GM20000 (cell line): ENCODE results near the gene ACER1.

Experiments used
- DNase-seq: peaks from one replicate; pipeline ENCODE4 v3.0.0; 2012; ENCODE audit warnings: low spot score
- TF ChIP-seq, protein P1 (sequence below): IDR thresholded peaks from 2 replicates; pipeline ENCODE4 v1.5.1; 2012; ENCODE audit warnings: mild to moderate bottlenecking, control low read depth; ENCODE audit errors: extremely low read depth, missing control alignments

The ACER1 gene

DNA sequence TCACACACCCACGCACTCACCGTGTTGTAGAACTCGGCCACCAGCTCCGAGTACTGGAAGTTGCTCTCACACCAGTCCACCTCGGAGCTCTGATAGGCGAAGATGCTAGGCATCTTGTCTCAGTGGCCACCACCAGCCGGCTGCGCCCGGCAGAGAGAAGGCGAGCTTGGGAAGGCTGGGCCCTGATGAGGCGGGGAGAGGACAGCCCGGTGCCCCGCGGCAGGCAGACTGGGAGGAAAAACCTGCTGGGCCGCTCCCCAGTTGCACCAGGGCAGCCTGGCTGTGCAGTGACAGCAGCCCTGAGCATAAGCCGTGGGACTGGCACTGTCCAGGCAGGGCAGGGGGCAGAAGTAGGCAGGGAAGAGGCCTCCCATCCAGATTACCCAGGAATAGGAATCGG lies at the start of gene ACER1:
ACER1 (minus strand) TSS at position 174 of the 400 bp plus-strand sequence; CDS start at position 113, 61 bp downstream.
- TF ChIP-seq, protein P1, sequence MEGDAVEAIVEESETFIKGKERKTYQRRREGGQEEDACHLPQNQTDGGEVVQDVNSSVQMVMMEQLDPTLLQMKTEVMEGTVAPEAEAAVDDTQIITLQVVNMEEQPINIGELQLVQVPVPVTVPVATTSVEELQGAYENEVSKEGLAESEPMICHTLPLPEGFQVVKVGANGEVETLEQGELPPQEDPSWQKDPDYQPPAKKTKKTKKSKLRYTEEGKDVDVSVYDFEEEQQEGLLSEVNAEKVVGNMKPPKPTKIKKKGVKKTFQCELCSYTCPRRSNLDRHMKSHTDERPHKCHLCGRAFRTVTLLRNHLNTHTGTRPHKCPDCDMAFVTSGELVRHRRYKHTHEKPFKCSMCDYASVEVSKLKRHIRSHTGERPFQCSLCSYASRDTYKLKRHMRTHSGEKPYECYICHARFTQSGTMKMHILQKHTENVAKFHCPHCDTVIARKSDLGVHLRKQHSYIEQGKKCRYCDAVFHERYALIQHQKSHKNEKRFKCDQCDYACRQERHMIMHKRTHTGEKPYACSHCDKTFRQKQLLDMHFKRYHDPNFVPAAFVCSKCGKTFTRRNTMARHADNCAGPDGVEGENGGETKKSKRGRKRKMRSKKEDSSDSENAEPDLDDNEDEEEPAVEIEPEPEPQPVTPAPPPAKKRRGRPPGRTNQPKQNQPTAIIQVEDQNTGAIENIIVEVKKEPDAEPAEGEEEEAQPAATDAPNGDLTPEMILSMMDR, result no peak
- no peak for DNase-seq

GRCh38 chr19:6383188-6383587 lies 49.8 kb upstream of the ACER1 start:
- TF ChIP-seq, protein P1, result no peak
- no peak for DNase-seq

GRCh38 chr19:6381030-6381750 lies 47.8 kb upstream of the ACER1 start:
- DNase-seq, result no peak
- TF ChIP-seq, protein P1, result no peak

GRCh38 chr19:6379744-6380143 lies 46.3 kb upstream of the ACER1 start:
- TF ChIP-seq, protein P1, result no peak
- DNase-seq, result no peak

DNA sequence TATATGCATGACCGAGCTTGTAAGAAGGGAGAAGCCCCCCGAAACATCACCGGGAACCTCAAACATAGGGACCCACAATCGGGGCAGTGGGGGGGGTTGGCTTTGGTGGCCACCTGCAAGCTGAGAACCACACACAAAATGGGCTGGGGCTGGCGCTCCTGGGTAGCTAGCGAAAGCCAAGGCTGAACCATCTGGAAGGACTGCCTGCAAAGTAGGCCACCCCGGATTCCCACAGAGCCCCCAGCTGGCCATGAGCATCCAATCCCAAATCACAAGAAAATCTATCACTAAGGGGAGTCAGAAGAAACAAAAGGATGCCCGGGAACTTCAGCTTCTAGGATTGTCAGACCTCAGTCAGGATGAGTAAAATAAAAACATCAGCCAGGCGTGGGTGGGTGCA lies 45.1 kb upstream of the ACER1 start:
- DNase-seq, result no peak
- TF ChIP-seq, protein P1, result no peak

GRCh38 chr19:6378041-6378440 lies 44.6 kb upstream of the ACER1 start:
- TF ChIP-seq, protein P1, result no peak
- no peak for DNase-seq

DNA sequence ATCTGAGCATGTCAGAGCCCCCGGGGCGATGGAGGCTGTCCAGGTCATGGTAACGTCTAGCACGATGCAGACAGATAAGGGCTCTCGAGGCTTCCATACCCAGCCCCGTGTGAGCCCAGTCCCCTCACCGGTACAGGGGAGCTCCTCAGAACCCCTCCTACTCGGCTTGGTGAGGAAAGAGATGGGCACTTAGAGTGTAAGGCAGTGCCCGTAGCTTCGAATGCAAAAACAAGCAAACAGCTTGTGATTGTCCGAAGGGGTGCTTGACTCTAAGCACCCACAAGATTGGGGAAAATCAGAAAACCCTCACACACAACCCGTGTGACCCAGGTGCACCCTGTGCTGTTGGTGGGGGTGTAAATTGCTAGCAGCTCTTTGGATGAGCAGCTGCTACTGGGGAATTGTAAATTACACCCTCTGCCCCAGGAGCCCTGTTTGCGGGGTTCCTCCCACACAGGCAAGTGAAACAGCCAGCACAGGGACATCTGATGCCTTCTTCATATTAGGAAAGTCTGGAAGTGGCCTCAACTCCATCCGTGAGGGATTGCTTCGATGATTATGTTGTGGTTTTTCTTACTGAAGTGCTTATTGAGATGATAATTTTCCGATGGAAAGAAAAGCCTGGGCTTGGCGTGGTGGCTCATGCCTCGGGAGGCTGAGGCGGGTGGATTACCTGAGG lies 43.2 kb upstream of the ACER1 start:
- no peak for DNase-seq
- TF ChIP-seq, protein P1, result no peak
